ENCODE measurements around the gene MCRIP1. TPM values are rescaled to one million over a fixed set of nuclear protein-coding genes. Genes with fewer than 3 reads are reported as not detected.

MCRIP1 gene
- total RNA-seq, 1 experiment from 2014 or later = 126 TPM

- H3K27me3 Mint-ChIP-seq (ENCODE audit: low read depth) = no peaks in the 10 kb centered on the region
- TF ChIP-seq JAZF1 (CRISPR knock-in tag; IDR thresholded peaks at IDR 0.05) (no peak), GTF2I (CRISPR knock-in tag; conservative IDR thresholded peaks at IDR 0.05) (no peak), ZNF121 (CRISPR knock-in tag; IDR thresholded peaks at IDR 0.05) (no peak), ZBTB43 (CRISPR knock-in tag; IDR thresholded peaks at IDR 0.05) (no peak), CREM (CRISPR knock-in tag; IDR thresholded peaks at IDR 0.05) (no peak), ETV6 (CRISPR knock-in tag; IDR thresholded peaks at IDR 0.05) (no peak)
- no peak overlapping the region for H3K27ac Mint-ChIP-seq
- no peaks in the 10 kb centered on the region for H3K4me1 Mint-ChIP-seq
- peaks cover 34% of the 10 kb centered on the region for H3K36me3 Mint-ChIP-seq
- no peak for ATAC-seq
- no peaks in the 10 kb centered on the region for H3K9me3 Mint-ChIP-seq
- ChIA-PET POLR2A (no interaction called here), CTCF (no interaction called here)
- no peak overlapping the region for H3K4me3 Mint-ChIP-seq
- DNase-seq (ENCODE audit: low spot score) = no peak
These were observed 12.3 kb upstream of the MCRIP1 start for GRCh38 chr17:81845361-81845760.

DNA sequence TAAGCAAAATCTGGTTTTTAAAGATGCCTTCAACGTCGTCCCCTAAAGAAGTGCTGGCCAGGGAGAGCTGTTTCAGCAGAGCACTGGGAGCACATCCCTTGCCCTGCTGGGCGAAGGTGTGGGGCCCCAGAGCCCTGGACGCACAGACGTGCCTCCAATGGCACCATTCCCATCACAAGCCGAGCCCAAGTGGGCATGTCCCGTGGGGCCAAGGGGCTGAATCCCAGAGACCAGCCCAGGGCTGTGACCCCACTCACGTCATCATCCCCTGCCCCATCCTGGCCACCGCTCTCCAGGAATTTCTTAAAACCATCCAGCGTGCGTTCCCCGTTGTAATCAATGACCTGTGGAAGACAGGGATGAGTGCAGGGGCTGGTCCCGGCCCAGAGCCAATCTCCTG is 11.8 kb upstream of the MCRIP1 start:
- Mint-ChIP-seq H3K4me1 (no peaks in the 10 kb centered on the region), H3K4me3 (no peak overlapping the region), H3K27me3 (ENCODE audit: low read depth) (no peaks in the 10 kb centered on the region), H3K27ac (no peak overlapping the region), H3K9me3 (no peaks in the 10 kb centered on the region), H3K36me3 (peaks cover 34% of the 10 kb centered on the region)
- DNase-seq (ENCODE audit: low spot score) = no peak
- ATAC-seq = no peak
- POLR2A ChIA-PET = no interaction called here
- TF ChIP-seq OVOL2 (CRISPR knock-in tag; IDR thresholded peaks at IDR 0.05; ENCODE audit: borderline replicate concordance) (no peak), HMGA2 (CRISPR knock-in tag; IDR thresholded peaks at IDR 0.05) (no peak), CREB1 (CRISPR knock-in tag; IDR thresholded peaks at IDR 0.05) (no peak), NFATC4 (CRISPR knock-in tag; IDR thresholded peaks at IDR 0.05) (no peak), KAT7 (CRISPR knock-in tag; IDR thresholded peaks at IDR 0.05; ENCODE audit: borderline replicate concordance) (no peak)
- CTCF ChIA-PET = no interaction called here

DNA sequence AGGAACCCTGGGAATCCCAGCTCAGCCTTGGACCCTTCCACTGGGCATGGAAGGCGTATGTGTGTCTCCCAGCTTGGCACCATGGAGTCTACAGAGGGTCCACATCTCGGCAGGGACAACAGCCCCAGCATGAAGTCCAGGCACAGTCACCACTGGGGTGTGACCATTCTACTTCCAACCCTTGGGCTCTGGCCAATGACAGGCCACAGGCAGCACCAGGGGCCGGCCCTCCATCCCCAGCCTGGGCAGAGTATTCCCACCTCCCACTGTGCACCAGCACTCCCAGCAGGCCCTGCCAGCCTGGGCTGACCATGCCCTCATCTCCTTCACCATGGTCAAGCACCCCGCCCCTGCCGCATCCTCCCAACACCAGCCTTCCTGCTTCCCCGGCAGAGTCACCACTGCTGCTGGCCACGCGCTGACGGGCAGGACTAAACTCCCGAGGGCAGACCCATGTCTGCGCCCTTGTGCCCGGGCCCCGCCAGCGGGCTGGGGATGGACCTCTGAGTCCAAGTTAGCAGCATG is 11.3 kb upstream of the MCRIP1 start:
- Mint-ChIP-seq H3K27ac (no peak overlapping the region), H3K4me3 (no peak overlapping the region), H3K9me3 (no peaks in the 10 kb centered on the region), H3K4me1 (no peaks in the 10 kb centered on the region), H3K27me3 (ENCODE audit: low read depth) (no peaks in the 10 kb centered on the region), H3K36me3 (peaks cover 34% of the 10 kb centered on the region)
- no peak for DNase-seq (ENCODE audit: low spot score)
- ChIA-PET POLR2A (interaction anchor here (0.9 kb wide), 1 partner anchor 11 kb away, joined by 3 read pairs; the partner anchor contains the start of gene MCRIP1), CTCF (no interaction called here)
- TF ChIP-seq SMAD4 (CRISPR knock-in tag; IDR thresholded peaks at IDR 0.05) (no peak), MXD4 (CRISPR knock-in tag; IDR thresholded peaks at IDR 0.05; ENCODE audit: borderline replicate concordance) (no peak), E2F5 (CRISPR knock-in tag; IDR thresholded peaks at IDR 0.05) (no peak), ZNF423 (CRISPR knock-in tag; IDR thresholded peaks at IDR 0.05) (no peak)
- no peak for ATAC-seq

GRCh38 chr17:81843713-81844326 is 10.7 kb upstream of the MCRIP1 start:
- ATAC-seq = no peak
- Mint-ChIP-seq H3K9me3 (no peaks in the 10 kb centered on the region), H3K36me3 (peaks cover 34% of the 10 kb centered on the region), H3K4me3 (no peak overlapping the region), H3K27ac (peak overlapping the region; percentile 65; the same call in 1 of the 2 replicates), H3K27me3 (ENCODE audit: low read depth) (no peaks in the 10 kb centered on the region), H3K4me1 (no peaks in the 10 kb centered on the region)
- DNase-seq (ENCODE audit: low spot score) = no peak
- ChIA-PET POLR2A (interaction anchor here (0.9 kb wide), 1 partner anchor 11 kb away, joined by 3 read pairs; the partner anchor contains the start of gene MCRIP1), CTCF (interaction anchor here (0.5 to 1.6 kb wide), 2 partner anchors 11 to 36 kb away, joined by 3 read pairs; no protein-coding TSS in a partner anchor)
- TF ChIP-seq E2F1 (CRISPR knock-in tag; IDR thresholded peaks at IDR 0.05) (no peak), NFYB (CRISPR knock-in tag; conservative IDR thresholded peaks at IDR 0.05; ENCODE audit: low read depth) (no peak), ZNF671 (CRISPR knock-in tag; IDR thresholded peaks at IDR 0.05) (no peak), ZNF263 (CRISPR knock-in tag; IDR thresholded peaks at IDR 0.05; ENCODE audit: low read depth) (no peak), ATF2 (CRISPR knock-in tag; IDR thresholded peaks at IDR 0.05; ENCODE audit: borderline replicate concordance, low read depth) (no peak), TP53 (CRISPR knock-in tag; IDR thresholded peaks at IDR 0.05) (no peak), ELF4 (CRISPR knock-in tag; IDR thresholded peaks at IDR 0.05; ENCODE audit: low read depth) (no peak), JUN (CRISPR knock-in tag; IDR thresholded peaks at IDR 0.05) (no peak), GABPB1 (CRISPR knock-in tag; IDR thresholded peaks at IDR 0.05) (no peak), PRRX2 (CRISPR knock-in tag; IDR thresholded peaks at IDR 0.05) (no peak), HMGA2 (CRISPR knock-in tag; IDR thresholded peaks at IDR 0.05) (no peak), JAZF1 (CRISPR knock-in tag; IDR thresholded peaks at IDR 0.05) (no peak), RORB (CRISPR knock-in tag; IDR thresholded peaks at IDR 0.05) (no peak), CREB1 (CRISPR knock-in tag; IDR thresholded peaks at IDR 0.05) (no peak), GTF2I (CRISPR knock-in tag; conservative IDR thresholded peaks at IDR 0.05) (no peak)
